ENCODE measurements around the gene IGF2R. TPM values are rescaled to one million over a fixed set of nuclear protein-coding genes. Genes with fewer than 3 reads are reported as not detected.
A peak's percentile ranks its signal among the peaks of the same experiment; 100 is the strongest.

IGF2R gene
- total RNA-seq, 4 donors from 2014 or later = 38.2 to 56.1 (median 52.0) TPM

DNA sequence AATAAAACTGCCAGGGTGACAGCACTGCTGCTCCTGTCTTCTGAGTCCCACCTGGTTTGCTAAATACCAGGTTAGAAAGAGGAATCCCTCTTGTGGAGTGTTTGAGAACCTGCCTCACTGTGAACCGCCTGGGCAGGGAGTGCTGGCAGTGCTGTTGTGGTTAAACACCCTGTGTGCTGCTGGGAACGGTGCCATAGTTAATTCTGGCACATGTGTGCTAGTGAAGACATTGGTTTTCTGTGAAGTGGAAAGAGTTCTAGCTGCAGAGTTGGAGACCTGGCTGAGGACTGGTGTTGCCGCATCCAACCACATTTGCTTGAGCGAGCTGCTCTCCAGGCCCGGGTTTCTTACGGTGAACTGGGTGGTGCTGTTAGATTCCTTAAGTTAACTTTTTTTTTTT, 72.7 kb downstream of the IGF2R start:
- peaks cover 0 to 74% (median 30%) of the 10 kb centered on the region in 3 donors for H3K36me3 ChIP-seq
- WGBS, 2 donors = 42 to 48% methylated on average over 6 of the region's 6 CpGs
- H3K4me3 ChIP-seq = peak overlapping the region in 2 of 4 donors; percentile 2 to 27
- DNase-seq = no peak
- H3K4me1 ChIP-seq = peaks cover 28 to 87% (median 38%) of the 10 kb centered on the region in 3 donors
- no peaks in the 10 kb centered on the region for H3K27me3 ChIP-seq
- intact Hi-C loops (cut with DNase I) = no loop called here
- TF ChIP-seq, protein P1, sequence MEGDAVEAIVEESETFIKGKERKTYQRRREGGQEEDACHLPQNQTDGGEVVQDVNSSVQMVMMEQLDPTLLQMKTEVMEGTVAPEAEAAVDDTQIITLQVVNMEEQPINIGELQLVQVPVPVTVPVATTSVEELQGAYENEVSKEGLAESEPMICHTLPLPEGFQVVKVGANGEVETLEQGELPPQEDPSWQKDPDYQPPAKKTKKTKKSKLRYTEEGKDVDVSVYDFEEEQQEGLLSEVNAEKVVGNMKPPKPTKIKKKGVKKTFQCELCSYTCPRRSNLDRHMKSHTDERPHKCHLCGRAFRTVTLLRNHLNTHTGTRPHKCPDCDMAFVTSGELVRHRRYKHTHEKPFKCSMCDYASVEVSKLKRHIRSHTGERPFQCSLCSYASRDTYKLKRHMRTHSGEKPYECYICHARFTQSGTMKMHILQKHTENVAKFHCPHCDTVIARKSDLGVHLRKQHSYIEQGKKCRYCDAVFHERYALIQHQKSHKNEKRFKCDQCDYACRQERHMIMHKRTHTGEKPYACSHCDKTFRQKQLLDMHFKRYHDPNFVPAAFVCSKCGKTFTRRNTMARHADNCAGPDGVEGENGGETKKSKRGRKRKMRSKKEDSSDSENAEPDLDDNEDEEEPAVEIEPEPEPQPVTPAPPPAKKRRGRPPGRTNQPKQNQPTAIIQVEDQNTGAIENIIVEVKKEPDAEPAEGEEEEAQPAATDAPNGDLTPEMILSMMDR (IDR thresholded peaks at IDR 0.05) = peak in 4 of 6 experiments; percentile 45 to 71 (median 54)
- TF ChIP-seq POLR2A (IDR thresholded peaks at IDR 0.05) = no peak
- peak overlapping the region; percentile 85 to 91 (median 86) for H3K27ac ChIP-seq
- H3K9me3 ChIP-seq = no peaks in the 10 kb centered on the region

DNA sequence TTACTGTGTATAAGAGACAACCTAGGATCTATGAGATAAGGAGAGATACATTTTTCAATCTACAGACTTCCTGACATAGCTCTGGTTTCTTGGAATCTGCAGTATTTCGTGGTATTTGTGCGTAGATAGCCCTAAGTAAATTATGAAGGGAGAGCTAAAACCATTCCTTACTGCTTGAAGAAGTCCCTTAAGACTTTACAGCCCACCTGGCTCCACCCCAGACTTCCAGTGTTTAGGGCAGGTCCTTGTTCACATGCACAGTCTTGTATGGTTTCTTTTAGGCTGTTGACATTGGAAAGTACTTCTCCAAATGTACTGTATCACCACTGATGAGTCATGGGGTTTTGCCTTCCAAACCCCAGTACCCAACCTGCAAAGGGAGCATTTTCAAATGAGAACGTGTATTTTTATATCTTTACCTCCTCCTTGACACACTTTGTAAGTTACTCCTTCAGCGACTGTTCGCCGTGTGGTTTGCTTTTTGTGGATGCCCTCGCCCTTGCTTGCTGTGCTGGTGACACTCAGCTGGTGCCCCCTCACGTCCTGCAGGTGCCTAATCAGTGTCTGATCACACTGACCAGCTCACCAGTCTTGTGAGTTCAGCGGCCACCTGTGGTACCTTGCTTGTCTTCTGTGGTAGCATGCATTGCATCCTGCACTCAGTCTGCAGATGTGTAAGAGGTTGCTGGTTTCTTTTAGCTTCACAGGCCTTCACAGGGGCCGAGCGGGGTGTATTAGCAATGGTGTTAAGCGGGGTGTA, 73.3 kb downstream of the IGF2R start:
- peaks cover 25 to 81% (median 33%) of the 10 kb centered on the region in 3 donors for H3K4me1 ChIP-seq
- H3K36me3 ChIP-seq = peaks cover 3 to 80% (median 30%) of the 10 kb centered on the region in 3 donors

DNA sequence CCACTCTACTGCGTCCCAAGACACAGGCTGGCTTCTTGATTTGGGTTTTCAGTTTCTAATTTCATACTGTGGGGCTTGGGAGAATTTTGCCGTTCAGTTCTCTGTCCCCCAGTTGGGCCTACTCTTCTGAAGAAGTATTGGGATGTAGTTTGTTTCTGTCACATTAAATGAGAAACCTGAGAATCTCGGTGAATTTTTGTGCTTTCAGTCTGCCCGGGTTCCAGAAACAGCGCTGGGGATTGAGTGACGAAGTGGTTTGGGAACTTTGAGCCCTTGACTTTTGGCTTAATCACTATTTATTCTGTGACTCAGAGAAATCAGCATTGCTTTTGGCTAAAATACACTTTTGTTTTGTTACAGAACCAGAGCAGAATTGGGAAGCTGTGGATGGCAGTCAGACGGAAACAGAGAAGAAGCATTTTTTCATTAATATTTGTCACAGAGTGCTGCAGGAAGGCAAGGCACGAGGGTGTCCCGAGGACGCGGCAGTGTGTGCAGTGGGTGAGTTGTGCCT, 74.0 kb downstream of the IGF2R start:
- intact Hi-C loops (cut with DNase I) = no loop called here
- no peaks in the 10 kb centered on the region for H3K9me3 ChIP-seq
- no peak for DNase-seq
- peak overlapping the region; percentile 5 to 34 (median 25) for H3K4me3 ChIP-seq
- 48 to 59% methylated on average over 6 to 11 of the region's 11 CpGs for WGBS, 2 donors
- H3K27ac ChIP-seq = peak overlapping the region; percentile 85 to 91 (median 86)
- H3K4me1 ChIP-seq = peaks cover 20 to 75% (median 26%) of the 10 kb centered on the region in 3 donors
- H3K36me3 ChIP-seq = peaks cover 6 to 86% (median 30%) of the 10 kb centered on the region in 3 donors
- TF ChIP-seq, protein P1 (IDR thresholded peaks at IDR 0.05) = no peak
- no peak for TF ChIP-seq POLR2A (IDR thresholded peaks at IDR 0.05)
- H3K27me3 ChIP-seq = no peaks in the 10 kb centered on the region

More for the DNA sequence above, 73.3 kb downstream of the IGF2R start:
- 38 to 63% methylated on average over 9 to 12 of the region's 12 CpGs for WGBS, 2 donors
- intact Hi-C loops (cut with DNase I) = no loop called here
- no peaks in the 10 kb centered on the region for H3K27me3 ChIP-seq
- DNase-seq = no peak
- no peaks in the 10 kb centered on the region for H3K9me3 ChIP-seq
- H3K4me3 ChIP-seq = peak overlapping the region; percentile 5 to 34 (median 25)
- no peak for TF ChIP-seq POLR2A (IDR thresholded peaks at IDR 0.05)
- TF ChIP-seq, protein P1 (IDR thresholded peaks at IDR 0.05) = no peak
- peak overlapping the region; percentile 85 to 91 (median 86) for H3K27ac ChIP-seq

DNA sequence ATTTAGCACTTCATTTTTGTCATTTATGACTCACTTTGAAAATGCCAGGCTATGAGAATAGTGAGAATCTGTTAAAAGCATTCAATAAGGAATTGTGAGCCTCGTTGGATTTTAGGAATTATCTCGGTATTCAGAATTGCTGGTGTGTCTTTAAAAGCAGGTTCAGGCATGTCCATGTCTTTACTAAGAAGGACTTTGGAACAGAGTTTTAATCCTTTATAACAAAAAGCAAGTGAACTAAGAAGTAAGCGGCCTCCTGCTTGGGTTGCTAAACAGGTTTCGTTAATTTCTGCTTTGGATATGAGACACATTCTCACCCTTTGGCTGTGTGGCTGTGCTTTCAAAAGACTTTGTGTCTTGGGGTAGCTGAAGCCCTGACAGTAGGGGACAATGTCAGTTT, 74.9 kb downstream of the IGF2R start:
- TF ChIP-seq, protein P1 (IDR thresholded peaks at IDR 0.05) = no peak
- no peak for TF ChIP-seq POLR2A (IDR thresholded peaks at IDR 0.05)
- intact Hi-C loops (cut with DNase I) = no loop called here
- Histone ChIP-seq H3K4me3 (peak overlapping the region in 3 of 4 donors; percentile 16 to 27 (median 23)), H3K27ac (peak overlapping the region; percentile 85 to 91 (median 86)), H3K4me1 (peaks cover 20 to 65% (median 25%) of the 10 kb centered on the region in 3 donors), H3K36me3 (peaks cover 12 to 95% (median 33%) of the 10 kb centered on the region in 3 donors), H3K9me3 (no peaks in the 10 kb centered on the region), H3K27me3 (no peaks in the 10 kb centered on the region)
- 39 to 55% methylated on average over 4 of the region's 4 CpGs for WGBS, 2 donors
- DNase-seq = no peak

DNA sequence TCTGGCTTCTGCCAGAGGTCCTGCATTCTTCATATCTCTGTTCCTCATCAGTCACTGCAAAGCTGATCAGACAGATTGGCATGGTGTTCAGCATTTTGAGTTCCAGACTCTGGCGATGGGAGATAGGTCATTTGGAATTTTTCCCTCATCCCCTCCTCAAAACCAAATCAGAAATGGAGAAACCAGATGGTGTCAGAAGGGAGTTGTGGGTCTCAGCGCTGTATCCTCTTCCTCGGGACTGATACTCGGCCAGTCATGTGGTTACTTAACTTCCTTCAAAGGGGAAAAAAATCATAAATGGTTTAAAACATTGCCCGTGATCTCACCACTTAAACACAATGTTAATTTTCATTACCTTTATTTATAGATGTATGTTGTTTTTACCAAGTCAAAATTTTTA, 75.8 kb downstream of the IGF2R start:
- Histone ChIP-seq H3K4me1 (peaks cover 20 to 58% (median 25%) of the 10 kb centered on the region in 3 donors), H3K4me3 (no peak overlapping the region), H3K27ac (peak overlapping the region in 3 of 4 donors; percentile 86 to 91 (median 87)), H3K9me3 (no peaks in the 10 kb centered on the region), H3K36me3 (peaks cover 15 to 98% (median 34%) of the 10 kb centered on the region in 3 donors), H3K27me3 (no peaks in the 10 kb centered on the region)
- no peak for DNase-seq
- TF ChIP-seq POLR2A (IDR thresholded peaks at IDR 0.05) = no peak
- TF ChIP-seq, protein P1 (IDR thresholded peaks at IDR 0.05) = no peak
- 67 to 79% methylated on average over 5 of the region's 5 CpGs for WGBS, 2 donors
- intact Hi-C loops (cut with DNase I) = no loop called here

All from esophagus squamous epithelium (tissue), 5 donors.